ENCODE data around the gene RBFOX2.

The RBFOX2 gene

DNA sequence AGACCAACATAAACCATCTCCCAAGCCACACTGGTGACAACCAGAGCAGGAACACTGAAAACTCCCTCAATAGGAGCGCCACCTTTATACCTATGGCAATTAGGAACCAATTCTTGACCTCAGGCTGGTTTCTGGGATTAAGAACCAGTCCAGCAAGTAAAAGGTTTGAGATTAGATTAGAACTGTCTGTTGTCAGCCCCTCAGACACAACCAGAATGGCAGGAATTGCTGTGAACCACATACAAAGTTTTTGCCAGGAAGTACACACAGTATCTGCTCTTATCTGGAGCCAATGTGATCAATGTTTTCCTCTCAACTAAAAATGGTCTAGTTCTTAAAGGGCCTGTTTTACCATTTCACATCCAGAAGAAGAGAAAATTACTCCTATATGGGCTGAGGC, 55.2 kb downstream of the RBFOX2 start:
- no peak for DNase-seq (ENCODE audit: low read depth in 2 of 2)

DNA sequence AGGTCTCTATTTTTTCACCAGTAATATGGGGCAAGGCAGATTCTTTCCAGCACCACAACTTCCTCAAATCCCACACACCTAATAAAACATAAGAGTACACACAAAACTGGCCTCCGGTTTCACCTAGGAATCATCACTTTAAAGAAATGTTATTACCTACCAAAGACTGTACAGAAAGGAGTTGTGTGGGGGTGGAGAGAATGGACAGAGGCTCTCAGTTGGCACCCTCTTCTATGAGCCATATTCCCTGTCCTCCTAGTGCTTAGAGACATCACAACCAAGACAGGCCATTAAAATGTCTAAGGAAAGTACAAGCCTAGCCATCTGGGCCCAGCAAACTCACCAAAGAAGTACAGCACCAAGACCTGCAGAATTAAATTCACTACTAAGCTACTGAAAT, 56.1 kb downstream of the RBFOX2 start:
- DNase-seq (ENCODE audit: low read depth in 2 of 2): no peak

DNA sequence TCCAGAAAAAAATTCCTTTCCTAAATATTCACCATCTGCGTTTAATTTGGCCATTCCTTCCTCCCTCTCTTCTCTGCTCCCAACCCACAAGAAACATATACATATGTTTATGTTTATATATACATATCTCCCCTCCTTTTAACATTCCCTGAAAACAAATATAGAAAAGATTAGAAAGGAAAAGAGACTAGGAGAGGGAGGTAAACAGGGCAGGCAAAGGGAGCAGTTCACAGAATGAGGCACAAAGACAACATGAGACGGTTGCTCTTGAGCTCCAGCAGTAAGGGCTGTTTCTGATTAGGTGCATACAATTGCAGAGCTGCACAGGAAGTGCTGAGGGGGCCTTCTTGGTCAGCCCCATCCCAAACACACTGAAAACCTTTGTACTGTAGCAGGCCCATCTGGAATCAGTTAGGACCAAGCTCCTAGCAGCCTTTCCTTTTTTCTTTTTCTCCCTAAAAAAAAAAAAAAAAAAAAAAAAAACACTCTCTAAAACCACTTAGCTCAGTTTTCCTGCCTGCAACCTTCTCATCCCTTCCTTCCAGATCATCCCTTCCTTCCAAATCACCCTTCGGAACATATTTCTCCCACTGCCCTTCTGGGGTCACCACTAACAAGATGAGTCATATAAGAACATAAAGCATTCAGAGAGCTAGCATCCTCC, 57.0 kb downstream of the RBFOX2 start:
- no peak for DNase-seq (ENCODE audit: low read depth in 2 of 2)

DNA sequence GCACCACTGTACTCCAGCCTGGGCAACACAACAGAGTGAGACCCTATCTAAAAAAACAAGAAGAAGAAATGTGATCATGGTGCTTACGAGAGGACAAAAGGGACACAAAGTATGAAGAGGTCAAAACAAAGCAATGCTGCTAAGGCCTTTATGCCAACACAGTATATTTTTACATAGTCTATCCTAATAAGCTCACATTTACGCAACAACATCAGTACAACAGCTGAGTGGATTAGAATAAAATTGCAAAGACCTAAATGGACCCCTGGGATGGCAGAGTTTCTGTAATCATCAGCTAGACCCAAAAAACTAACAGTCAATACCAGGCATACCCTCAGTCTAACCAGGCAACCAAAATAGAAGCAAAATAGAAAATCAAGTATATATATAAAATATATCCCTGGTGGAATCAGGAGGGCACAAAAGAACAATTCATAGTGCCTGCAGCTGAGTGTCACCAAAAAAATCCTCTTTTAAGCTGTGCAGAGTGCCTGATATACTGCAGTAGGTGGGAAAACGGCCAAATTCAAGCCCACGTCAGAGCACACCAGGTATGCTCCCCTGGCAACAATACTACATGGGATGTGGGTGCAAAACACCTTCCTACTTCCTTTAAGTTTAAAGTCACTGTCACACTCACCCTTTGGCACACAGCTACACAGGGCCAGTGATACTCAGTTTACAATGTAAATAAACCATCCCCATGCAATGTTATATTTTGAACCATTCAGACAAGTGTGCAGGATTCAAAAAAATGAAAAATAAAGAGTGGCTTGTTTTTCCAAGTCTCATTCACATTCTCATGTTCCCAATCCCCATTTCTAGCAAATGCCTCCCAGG, 57.8 kb downstream of the RBFOX2 start:
- DNase-seq (ENCODE audit: low read depth in 2 of 2): no peak

DNA sequence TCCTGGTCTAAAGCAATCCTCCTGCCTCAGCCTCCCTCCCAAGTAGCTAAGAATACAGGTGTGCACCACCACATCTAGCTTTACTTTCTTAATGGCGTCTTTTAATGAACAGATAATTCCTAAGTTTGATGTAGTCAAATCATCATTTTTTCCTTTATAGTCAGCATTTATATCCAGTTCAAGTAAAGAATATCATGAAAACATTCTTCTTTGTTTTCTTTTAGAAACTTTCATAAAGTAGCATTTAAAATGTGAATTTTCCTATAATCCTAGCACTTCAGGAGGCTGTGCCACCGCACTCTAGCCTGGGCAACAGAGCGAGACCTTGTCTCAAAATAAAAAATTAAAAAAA, 61.6 kb downstream of the RBFOX2 start:
- DNase-seq (ENCODE audit: low read depth in 2 of 2): no peak

DNA sequence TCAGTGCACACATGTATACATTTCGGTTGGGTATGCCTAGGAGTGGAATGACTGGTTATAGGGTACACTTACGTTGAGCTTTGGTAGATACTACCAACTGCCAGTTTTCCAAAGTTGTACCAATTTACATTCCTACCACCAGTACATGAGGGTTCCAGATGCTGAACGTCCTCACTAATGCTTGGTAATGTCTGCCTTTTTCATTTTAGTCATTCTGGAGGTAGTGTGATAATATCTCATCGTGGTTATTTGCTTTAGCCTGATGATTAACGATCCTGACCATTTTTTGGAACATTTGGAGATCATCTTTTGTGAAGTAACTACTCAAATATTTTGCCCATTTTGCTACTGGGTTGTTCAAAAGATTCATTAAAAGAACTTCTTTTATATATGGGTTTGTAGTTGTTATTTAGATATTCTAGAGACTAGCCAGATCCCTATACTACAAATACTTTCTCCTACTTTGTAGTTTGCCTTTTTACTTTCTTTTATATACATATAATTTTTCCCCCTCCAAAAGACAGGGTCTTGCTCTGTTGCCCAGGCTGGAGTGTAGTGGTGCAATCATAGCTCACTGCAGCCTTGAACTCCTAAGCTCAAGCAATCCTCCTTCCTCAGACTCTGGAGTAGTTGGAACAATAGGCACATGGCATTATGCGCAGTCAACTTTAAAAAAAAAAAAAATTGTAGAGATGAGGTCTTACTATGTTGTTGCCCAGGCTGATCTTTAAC, 62.1 kb downstream of the RBFOX2 start:
- no peak for DNase-seq (ENCODE audit: low read depth in 2 of 2)

DNA sequence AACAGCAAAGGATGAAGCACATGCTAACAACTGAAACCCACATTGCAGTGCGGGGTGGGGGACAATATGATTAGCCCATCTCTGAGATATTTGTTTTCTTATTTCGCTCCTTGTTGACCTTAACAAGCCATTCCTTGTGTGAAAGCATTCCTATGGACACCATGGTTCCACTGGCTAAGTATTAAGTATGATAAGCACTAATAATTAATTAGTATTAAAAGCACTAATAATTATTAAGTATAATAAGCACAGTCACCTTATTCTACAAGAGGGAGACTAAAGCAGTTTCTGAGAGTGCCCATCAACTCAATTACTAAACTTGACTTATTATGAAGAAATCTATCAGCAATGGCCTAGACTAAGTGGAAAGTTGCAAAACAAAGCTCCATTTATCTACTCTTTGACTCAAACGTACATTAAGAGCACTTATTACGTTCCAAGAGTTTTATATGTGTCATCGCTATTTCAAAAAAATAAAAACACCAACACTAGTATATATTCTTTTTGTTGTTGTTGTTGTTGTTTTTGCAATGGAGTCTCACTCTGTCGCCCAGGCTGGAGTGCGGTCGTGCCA, 65.3 kb downstream of the RBFOX2 start:
- no peak for DNase-seq (ENCODE audit: low read depth in 2 of 2)

DNA sequence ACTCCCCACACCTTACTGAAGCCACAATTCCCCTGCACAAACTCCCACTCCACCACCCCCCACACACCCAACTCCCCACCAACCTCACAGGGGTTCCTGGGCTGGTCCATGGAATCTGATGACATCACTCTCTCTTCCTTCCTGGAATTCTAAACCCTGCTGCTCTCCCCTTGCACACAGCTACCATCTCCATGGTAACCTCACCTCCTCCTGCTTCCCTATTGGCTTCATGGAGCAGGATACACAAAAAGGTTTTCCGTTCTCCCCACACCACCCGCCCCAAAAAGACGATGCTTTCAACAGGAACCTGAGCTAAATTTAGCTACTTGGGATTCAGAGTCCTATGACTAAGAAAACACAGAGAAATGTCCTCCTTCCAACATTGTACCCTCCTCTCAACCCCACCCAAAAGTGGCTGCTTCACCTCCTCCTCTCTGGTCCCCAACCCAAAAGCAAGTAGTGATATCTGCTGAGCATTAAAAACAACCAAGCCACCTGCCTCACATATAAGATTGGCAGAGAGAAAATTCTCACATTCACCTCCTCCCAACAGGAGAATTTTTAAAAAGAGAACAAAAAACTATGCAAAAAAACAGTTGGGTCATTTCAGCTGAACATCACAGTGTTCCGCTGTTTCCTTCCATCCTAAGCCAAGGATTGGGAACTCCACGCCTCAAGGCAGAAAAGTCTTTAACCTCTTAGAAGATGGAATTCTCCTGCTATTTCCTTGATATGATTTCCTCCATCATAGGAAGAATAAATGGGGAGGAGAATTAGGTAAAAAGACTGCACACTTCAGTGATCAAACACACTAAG, 66.9 kb downstream of the RBFOX2 start:
- DNase-seq (ENCODE audit: low read depth in 2 of 2): no peak

DNA sequence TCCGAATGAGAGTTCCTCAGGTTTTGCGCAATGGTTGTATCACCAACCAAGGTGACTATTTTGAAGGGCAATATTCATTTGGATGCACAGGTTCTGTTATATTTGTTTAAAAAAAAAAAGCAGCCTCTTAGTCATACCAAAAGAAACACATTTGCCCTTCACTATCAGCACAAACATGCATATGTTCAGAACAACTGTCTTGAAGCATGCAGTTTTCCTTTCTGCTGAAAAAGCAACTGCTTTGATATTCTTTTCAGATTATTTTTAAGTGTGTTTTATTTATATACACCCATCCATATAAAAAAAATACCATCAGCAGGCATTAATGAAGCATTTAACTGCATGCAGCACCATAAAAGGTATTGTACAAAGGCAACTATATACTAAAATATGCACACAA, 67.8 kb downstream of the RBFOX2 start:
- no peak for DNase-seq (ENCODE audit: low read depth in 2 of 2)

DNA sequence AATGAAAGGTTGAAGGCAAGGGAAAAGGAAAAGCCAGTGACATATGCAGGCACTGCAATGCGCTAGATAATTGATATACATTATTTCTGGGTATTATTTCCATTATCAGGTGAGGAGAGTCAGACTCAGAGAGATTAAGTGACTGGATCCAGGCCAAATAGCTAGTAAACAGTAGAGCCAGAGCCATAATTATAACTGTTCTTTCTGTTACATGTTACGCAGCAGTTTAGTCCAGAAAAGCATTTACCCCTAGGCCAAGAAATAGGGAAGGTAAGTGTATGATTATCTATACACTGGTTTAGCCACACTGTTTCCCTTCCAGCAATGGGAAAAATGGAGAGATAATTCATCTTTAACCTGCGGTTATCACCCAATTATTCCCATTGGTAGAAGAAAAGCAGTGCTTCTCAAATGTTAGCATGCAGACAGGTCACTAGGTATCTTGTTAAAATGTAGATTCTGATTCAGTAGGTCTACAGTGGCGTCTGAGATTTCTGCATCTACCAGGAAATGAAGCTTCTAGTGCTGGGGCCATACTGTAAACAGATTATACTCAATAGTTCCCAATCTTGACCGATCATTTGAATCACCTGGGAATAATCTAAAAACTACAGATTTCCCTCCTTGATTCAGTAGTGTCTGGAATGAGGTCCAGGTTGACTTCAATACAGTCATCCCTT, 69.4 kb downstream of the RBFOX2 start:
- DNase-seq (ENCODE audit: low read depth in 2 of 2): no peak

DNA sequence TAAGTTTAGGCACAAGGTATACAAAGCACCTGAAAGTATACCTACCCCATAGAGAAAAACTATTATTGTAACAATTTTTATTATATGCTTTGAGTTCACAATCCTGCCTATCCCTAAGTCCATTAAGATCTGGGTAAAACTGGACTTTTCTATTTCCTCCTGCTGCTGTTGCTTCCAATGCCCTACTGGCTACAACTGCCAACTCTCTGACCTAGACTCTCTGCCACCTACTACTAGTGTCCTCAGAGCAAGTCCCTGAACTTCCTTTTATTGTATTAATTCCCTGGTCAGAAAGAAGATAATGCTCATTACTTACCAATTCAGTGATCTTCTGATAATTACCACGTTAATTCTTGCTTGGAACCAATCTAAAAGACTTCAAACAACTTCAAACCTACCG, 70.3 kb downstream of the RBFOX2 start:
- DNase-seq (ENCODE audit: low read depth in 2 of 2): no peak

DNA sequence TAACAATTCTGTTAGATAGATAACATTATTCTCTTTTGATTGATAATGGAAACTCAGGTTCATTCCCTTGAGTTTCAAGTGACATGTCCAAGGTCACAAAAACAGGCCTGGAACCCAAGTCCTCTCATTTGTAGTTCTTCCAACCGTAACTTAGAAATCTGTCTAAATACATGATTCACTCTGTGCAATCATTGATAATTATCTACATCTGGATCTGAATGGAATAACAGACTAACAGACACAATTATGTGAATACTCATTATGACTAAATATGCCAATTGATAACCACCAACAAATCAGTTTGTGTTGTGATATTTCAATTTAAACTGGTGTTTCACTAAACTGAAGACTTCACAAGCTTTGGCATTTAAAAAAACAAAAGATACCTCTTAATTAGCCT, 71.0 kb downstream of the RBFOX2 start:
- no peak for DNase-seq (ENCODE audit: low read depth in 2 of 2)

DNA sequence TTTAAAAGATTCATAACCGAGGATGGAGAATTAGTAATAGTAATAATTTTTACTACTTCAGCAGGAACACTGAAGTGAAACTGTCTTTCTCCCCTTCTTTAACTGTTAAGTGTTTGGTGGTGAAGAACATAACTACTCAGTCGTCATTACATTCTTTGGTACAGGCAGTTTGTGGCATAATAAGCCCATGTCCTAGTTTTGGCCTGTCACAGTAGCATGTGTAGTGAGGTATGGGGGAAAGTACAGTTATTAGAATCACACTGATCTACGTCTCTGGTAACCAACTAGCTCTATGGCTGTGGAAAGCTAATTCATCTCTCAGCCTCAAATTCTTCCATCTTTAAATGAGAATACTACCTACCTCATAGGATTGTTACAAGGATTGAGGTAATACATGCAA, 71.8 kb downstream of the RBFOX2 start:
- DNase-seq (ENCODE audit: low read depth in 2 of 2): no peak

DNA sequence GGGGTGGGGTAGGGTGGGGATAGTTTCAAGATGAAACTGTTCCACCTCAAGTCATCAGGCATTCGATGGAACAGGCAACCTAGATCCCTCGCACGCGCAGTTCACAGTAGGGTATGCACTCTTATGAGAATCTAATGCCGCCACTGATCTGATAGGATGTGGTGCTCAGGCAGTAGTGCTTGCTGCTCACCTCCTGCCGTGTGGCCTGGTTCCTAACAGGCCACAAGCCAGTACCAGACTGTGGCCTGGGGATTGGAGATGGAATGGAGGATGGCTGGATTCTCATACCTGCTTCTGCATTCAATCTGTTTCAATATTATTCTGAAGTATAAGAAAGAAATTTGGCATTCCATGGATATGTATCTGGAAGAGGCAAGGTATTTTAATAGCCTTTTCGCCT, 73.1 kb downstream of the RBFOX2 start:
- DNase-seq (ENCODE audit: low read depth in 2 of 2): no peak

DNA sequence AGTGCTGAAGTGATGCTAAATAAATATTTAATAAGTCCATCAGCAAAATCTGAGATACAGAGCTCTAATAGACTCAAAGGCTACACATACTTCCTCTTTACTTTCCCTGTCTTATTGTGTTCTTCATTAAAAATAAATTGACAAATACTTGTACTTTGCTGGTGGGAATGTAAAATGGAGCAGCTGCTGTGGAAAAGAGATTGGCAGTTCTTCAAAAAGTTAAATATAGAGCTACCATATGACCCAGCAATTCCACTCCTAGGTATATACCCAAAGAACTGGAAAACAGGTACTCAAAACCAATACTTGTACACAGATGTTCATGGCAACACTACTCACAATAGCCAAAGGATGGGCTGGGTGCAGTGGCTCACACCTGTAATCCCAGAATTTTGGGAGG, 76.0 kb downstream of the RBFOX2 start:
- DNase-seq (ENCODE audit: low read depth in 2 of 2): no peak

DNA sequence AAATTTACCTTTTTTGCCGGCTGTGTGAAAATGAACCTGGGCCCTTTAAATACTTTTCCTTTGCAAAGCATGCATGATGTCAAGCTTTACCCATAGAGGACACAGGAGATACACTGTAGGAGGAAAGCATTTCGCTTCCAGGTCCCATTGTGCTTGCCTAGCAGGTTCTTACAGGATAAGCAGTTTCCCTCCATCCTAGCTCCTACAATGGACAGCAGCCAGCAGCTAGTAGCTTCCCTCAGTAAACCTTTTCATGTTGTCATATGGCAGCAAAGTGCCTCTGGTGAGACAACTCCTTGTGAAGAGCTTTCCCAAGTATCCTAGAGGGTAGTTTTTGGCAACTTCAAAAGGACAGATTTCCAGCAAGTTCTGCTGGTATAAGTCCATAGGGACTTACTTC, 78.4 kb downstream of the RBFOX2 start:
- no peak for DNase-seq (ENCODE audit: low read depth in 2 of 2)

DNA sequence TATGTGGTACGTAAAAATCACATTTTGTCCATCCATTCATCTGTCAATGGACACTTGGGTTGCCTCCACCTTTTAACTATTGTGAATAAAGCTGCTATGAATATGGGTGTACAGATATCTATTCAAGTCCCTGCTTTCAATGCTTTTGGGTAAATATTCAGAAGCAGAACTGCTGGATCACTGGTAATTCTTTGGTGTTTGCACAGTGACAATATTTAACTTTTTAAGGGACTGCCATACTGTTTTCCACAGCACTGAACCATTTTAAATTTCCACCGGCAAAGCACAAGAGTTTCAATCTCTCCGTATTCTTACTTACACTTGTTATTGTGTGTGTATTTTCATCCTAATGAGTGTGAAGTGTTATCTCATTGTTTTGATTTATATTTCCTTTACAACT, 79.4 kb downstream of the RBFOX2 start:
- no peak for DNase-seq (ENCODE audit: low read depth in 2 of 2)

DNA sequence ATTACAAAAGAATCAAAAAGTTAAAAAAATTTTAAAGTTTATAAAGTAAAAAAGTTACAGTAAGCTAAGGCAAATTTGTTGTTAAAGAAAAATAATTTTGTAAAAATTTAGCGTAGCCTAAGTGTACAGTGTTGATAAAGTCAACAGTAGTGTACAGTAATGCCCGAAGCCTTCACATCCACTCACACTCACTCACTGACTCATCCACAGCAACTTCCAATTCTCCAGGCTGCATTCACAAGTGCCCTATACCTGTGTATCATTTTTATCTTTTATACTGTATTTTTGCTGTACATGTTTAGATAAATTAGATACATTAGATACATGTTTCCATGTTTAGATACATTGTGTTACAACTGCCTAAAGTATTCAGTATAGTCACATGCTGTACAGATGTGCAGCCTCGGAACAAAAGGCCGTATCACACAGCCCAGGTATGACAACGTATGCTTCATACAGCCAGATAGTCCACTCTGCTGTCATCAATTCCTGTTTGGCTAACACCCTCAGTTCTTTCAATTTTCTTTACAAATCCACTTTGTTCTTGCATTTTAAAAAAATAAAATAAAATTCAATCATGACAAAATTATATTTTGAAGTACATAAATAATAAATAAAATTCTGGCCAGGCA, 80.7 kb downstream of the RBFOX2 start:
- no peak for DNase-seq (ENCODE audit: low read depth in 2 of 2)

DNA sequence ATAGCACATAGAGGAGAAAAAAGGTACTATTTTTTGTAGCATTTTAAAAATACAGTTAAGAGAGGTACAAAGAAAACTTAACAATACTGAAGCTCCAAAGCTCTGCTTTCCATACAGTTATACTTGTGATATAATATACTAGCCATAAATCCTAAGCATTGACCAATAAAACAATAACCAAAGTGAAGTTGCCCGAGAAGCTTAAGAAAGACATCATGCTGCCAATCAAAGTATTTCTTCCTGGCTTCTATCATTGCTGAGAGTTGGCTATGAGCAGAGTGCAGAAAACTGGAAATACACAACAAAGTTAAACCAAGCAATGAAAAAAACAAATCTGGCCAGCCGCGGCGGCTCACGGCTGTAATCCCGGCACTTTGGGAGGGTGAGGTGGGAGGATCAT, 84.2 kb downstream of the RBFOX2 start:
- no peak for DNase-seq (ENCODE audit: low read depth in 2 of 2)

DNA sequence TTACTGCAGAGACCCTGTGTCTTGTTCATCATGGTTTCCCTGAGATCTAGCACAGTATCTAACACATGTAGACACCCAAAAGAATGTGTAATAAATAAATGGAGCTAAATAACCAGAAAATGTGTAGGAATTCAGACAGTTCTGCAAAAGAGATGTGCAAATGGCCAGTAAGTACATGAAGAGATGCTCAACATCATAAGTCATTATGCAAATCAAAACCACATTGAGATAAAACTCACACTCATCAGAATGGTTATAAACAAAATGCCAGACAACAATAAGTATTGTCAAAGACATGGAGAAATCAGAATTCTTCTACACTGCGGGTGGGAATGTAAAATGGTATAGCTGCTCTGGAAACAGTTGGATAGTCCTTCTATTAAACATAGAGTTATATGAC, 88.5 kb downstream of the RBFOX2 start:
- DNase-seq (ENCODE audit: low read depth in 2 of 2): no peak

DNA sequence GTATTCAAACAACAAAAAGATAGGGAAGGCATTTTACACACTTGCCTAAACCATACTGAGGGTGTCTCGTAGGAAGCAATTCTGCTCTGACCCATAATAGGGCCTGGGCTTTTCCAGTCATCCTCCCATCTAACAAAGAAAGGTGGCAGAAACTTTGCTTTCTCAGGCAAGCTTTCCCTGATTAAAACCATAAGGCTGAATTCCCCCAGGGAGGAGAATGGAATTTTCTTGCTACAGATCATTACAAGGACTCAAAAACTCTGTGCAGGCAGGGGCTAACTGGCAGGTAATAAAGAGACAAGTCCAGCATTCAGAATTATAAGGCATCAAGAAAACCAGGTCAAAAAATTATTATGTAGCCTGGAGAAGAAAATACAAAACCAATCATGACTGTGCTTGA, 90.4 kb downstream of the RBFOX2 start:
- DNase-seq (ENCODE audit: low read depth in 2 of 2): no peak
